ENCODE results near the gene CDC42BPG. TPM values are rescaled to one million over a fixed set of nuclear protein-coding genes. Genes with fewer than 3 reads are reported as not detected.
A peak's percentile ranks its signal among the peaks of the same experiment; 100 is the strongest.

The CDC42BPG gene
- total and polyA plus RNA-seq, 9 of the 15 experiments (the other 6 are each of a cell fraction or from before 2014, with no cell fraction given), result 0.04 to 8.8 (median 2.1) TPM

- TF ChIP-seq AFF4 (CRISPR knock-in tag; IDR thresholded peaks at IDR 0.05) (0 out of 2 replicates have a peak, but pooled peaks have one; percentile 71), SIRT6 (IDR thresholded peaks at IDR 0.05; ENCODE audit: low read depth, low read length) (no peak), XRCC5 (IDR thresholded peaks at IDR 0.05; ENCODE audit: low read depth, low read length) (peak; percentile 83), POLR2AphosphoS2 (IDR thresholded peaks at IDR 0.05; ENCODE audit: low read length) (no peak), MAFG (tag; conservative IDR thresholded peaks at IDR 0.05) (no peak), ZNF133 (CRISPR knock-in tag; IDR thresholded peaks at IDR 0.05) (no peak), YY1 (IDR thresholded peaks at IDR 0.05; ENCODE audit: borderline replicate concordance in 1 of 3, control insufficient read depth in 1 of 3, extremely low read depth in 1 of 3, insufficient read depth in 3 of 3, insufficient read length in 1 of 3, insufficient replicate concordance in 2 of 3, low read depth in 1 of 3, low read length in 2 of 3) (peak in 1 of 3 experiments; percentile 45), GATAD2B (IDR thresholded peaks at IDR 0.05; ENCODE audit: borderline replicate concordance) (peak; percentile 56; the same call in 1 of the 2 replicates), KLF16 (IDR thresholded peaks at IDR 0.05) (peak; percentile 47; the same call in 1 of the 2 replicates), HIVEP1 (CRISPR knock-in tag; IDR thresholded peaks at IDR 0.05) (0 out of 2 replicates have a peak, but pooled peaks have one; percentile 67), NR2F6 (CRISPR knock-in tag; IDR thresholded peaks at IDR 0.05) (no peak), NONO (IDR thresholded peaks at IDR 0.05; ENCODE audit: low read depth in 2 of 2, low read length in 1 of 2) (no peak), NR4A1 (CRISPR knock-in tag; IDR thresholded peaks at IDR 0.05) (no peak), NR4A1 (tag; IDR thresholded peaks at IDR 0.05) (peak; percentile 61; the same call in 1 of the 2 replicates), HNRNPL (IDR thresholded peaks at IDR 0.05; ENCODE audit: low read depth, low read length) (0 out of 2 replicates have a peak, but pooled peaks have one; percentile 50), PRMT5 (CRISPR knock-in tag; IDR thresholded peaks at IDR 0.05) (no peak), BCOR (IDR thresholded peaks at IDR 0.05) (peak; percentile 96)
- TF ChIP-seq, protein P1, sequence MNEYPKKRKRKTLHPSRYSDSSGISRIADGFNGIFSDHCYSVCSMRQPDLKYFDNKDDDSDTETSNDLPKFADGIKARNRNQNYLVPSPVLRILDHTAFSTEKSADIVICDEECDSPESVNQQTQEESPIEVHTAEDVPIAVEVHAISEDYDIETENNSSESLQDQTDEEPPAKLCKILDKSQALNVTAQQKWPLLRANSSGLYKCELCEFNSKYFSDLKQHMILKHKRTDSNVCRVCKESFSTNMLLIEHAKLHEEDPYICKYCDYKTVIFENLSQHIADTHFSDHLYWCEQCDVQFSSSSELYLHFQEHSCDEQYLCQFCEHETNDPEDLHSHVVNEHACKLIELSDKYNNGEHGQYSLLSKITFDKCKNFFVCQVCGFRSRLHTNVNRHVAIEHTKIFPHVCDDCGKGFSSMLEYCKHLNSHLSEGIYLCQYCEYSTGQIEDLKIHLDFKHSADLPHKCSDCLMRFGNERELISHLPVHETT (CRISPR knock-in tag; conservative IDR thresholded peaks at IDR 0.05 in 1 of 2, IDR thresholded peaks at IDR 0.05 in 1 of 2), result 0 out of 4 replicates have a peak, but pooled peaks of 1 of the 2 experiments have one; percentile 23
- TF ChIP-seq, protein P2, sequence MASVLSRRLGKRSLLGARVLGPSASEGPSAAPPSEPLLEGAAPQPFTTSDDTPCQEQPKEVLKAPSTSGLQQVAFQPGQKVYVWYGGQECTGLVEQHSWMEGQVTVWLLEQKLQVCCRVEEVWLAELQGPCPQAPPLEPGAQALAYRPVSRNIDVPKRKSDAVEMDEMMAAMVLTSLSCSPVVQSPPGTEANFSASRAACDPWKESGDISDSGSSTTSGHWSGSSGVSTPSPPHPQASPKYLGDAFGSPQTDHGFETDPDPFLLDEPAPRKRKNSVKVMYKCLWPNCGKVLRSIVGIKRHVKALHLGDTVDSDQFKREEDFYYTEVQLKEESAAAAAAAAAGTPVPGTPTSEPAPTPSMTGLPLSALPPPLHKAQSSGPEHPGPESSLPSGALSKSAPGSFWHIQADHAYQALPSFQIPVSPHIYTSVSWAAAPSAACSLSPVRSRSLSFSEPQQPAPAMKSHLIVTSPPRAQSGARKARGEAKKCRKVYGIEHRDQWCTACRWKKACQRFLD (CRISPR knock-in tag; IDR thresholded peaks at IDR 0.05), result no peak
- TF ChIP-seq, protein P3, sequence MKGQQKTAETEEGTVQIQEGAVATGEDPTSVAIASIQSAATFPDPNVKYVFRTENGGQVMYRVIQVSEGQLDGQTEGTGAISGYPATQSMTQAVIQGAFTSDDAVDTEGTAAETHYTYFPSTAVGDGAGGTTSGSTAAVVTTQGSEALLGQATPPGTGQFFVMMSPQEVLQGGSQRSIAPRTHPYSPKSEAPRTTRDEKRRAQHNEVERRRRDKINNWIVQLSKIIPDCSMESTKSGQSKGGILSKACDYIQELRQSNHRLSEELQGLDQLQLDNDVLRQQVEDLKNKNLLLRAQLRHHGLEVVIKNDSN (CRISPR knock-in tag; IDR thresholded peaks at IDR 0.05), result peak; percentile 63
Observed at GRCh38 chr11:64846998-64847666, 2.7 kb upstream of the CDC42BPG start (continued).

Measured in K562 (cell line).